ENCODE results near the gene RPL37A.
"Not testable (repeated sequence)": the region's sequence is repeated elsewhere in the genome, so short reads cannot be mapped to it uniquely, and the experiment has no call there.

RPL37A gene

GRCh38 chr2:216505133-216506106, 6.8 kb downstream of the RPL37A start:
- peaks cover 62% of the 10 kb centered on the region for H3K36me3 ChIP-seq (ENCODE audit: insufficient read depth, insufficient read length, low read length)
- H3K9me3 ChIP-seq (ENCODE audit: insufficient read depth, low read length) = no peaks in the 10 kb centered on the region
- H3K4me3 ChIP-seq (ENCODE audit: insufficient read length, low read depth) = no peak overlapping the region
- TF ChIP-seq YY1 (IDR thresholded peaks at IDR 0.05; ENCODE audit: insufficient read depth, insufficient read length) (no peak), SUZ12 (IDR thresholded peaks at IDR 0.05; ENCODE audit: extremely low read depth, insufficient read depth, insufficient read length) (no peak), ZNF274 (IDR thresholded peaks at IDR 0.05; ENCODE audit: low read depth, low read length) (no peak)
- no peaks in the 10 kb centered on the region for H3K27me3 ChIP-seq (ENCODE audit: insufficient read depth, insufficient read length)
- H3K9ac ChIP-seq (ENCODE audit: insufficient read length, low read depth) = no peak overlapping the region
- H3K4me1 ChIP-seq (ENCODE audit: insufficient read depth, insufficient read length) = no peaks in the 10 kb centered on the region
- DNase-seq (ENCODE audit: low read depth, low spot score) = no peak

- Histone ChIP-seq H3K4me1 (ENCODE audit: insufficient read depth, insufficient read length) (no peaks in the 10 kb centered on the region), H3K36me3 (ENCODE audit: insufficient read depth, insufficient read length, low read length) (peaks cover 41% of the 10 kb centered on the region), H3K9me3 (ENCODE audit: insufficient read depth, low read length) (no peaks in the 10 kb centered on the region), H3K27me3 (ENCODE audit: insufficient read depth, insufficient read length) (no peaks in the 10 kb centered on the region), H3K4me3 (ENCODE audit: insufficient read length, low read depth) (no peak overlapping the region), H3K9ac (ENCODE audit: insufficient read length, low read depth) (no peak overlapping the region)
- DNase-seq (ENCODE audit: low read depth, low spot score) = no peak
- TF ChIP-seq SUZ12 (IDR thresholded peaks at IDR 0.05; ENCODE audit: extremely low read depth, insufficient read depth, insufficient read length) = no peak
- TF ChIP-seq ZNF274 (IDR thresholded peaks at IDR 0.05; ENCODE audit: low read depth, low read length) = no peak
- no peak for TF ChIP-seq YY1 (IDR thresholded peaks at IDR 0.05; ENCODE audit: insufficient read depth, insufficient read length)
These were observed 8.8 kb downstream of the RPL37A start for GRCh38 chr2:216507220-216508160.

GRCh38 chr2:216508229-216508628, 9.6 kb downstream of the RPL37A start:
- Histone ChIP-seq H3K4me1 (ENCODE audit: insufficient read depth, insufficient read length) (no peaks in the 10 kb centered on the region), H3K4me3 (ENCODE audit: insufficient read length, low read depth) (no peak overlapping the region), H3K36me3 (ENCODE audit: insufficient read depth, insufficient read length, low read length) (peaks cover 34% of the 10 kb centered on the region), H3K9me3 (ENCODE audit: insufficient read depth, low read length) (no peaks in the 10 kb centered on the region), H3K27me3 (ENCODE audit: insufficient read depth, insufficient read length) (no peaks in the 10 kb centered on the region), H3K9ac (ENCODE audit: insufficient read length, low read depth) (no peak overlapping the region)
- no peak for DNase-seq (ENCODE audit: low read depth, low spot score)
- no peak for TF ChIP-seq ZNF274 (IDR thresholded peaks at IDR 0.05; ENCODE audit: low read depth, low read length)
- no peak for TF ChIP-seq SUZ12 (IDR thresholded peaks at IDR 0.05; ENCODE audit: extremely low read depth, insufficient read depth, insufficient read length)
- no peak for TF ChIP-seq YY1 (IDR thresholded peaks at IDR 0.05; ENCODE audit: insufficient read depth, insufficient read length)

- Histone ChIP-seq H3K4me1 (ENCODE audit: insufficient read depth, insufficient read length) (no peaks in the 10 kb centered on the region), H3K9me3 (ENCODE audit: insufficient read depth, low read length) (no peaks in the 10 kb centered on the region), H3K27me3 (ENCODE audit: insufficient read depth, insufficient read length) (no peaks in the 10 kb centered on the region), H3K36me3 (ENCODE audit: insufficient read depth, insufficient read length, low read length) (peaks cover 12% of the 10 kb centered on the region), H3K4me3 (ENCODE audit: insufficient read length, low read depth) (no peak overlapping the region), H3K9ac (ENCODE audit: insufficient read length, low read depth) (no peak overlapping the region)
- TF ChIP-seq YY1 (IDR thresholded peaks at IDR 0.05; ENCODE audit: insufficient read depth, insufficient read length) = no peak
- TF ChIP-seq ZNF274 (IDR thresholded peaks at IDR 0.05; ENCODE audit: low read depth, low read length) = no peak
- TF ChIP-seq SUZ12 (IDR thresholded peaks at IDR 0.05; ENCODE audit: extremely low read depth, insufficient read depth, insufficient read length) = no peak
- no peak for DNase-seq (ENCODE audit: low read depth, low spot score)
These were observed 18.2 kb downstream of the RPL37A start for GRCh38 chr2:216516730-216517350.

GRCh38 chr2:216517447-216518225, 19.0 kb downstream of the RPL37A start:
- no peak overlapping the region for H3K4me3 ChIP-seq (ENCODE audit: insufficient read length, low read depth)
- peaks cover 12% of the 10 kb centered on the region for H3K36me3 ChIP-seq (ENCODE audit: insufficient read depth, insufficient read length, low read length)
- no peaks in the 10 kb centered on the region for H3K27me3 ChIP-seq (ENCODE audit: insufficient read depth, insufficient read length)
- no peak for DNase-seq (ENCODE audit: low read depth, low spot score)
- no peak overlapping the region for H3K9ac ChIP-seq (ENCODE audit: insufficient read length, low read depth)
- TF ChIP-seq ZNF274 (IDR thresholded peaks at IDR 0.05; ENCODE audit: low read depth, low read length) (no peak), SUZ12 (IDR thresholded peaks at IDR 0.05; ENCODE audit: extremely low read depth, insufficient read depth, insufficient read length) (no peak), YY1 (IDR thresholded peaks at IDR 0.05; ENCODE audit: insufficient read depth, insufficient read length) (no peak)
- H3K9me3 ChIP-seq (ENCODE audit: insufficient read depth, low read length) = no peaks in the 10 kb centered on the region
- no peaks in the 10 kb centered on the region for H3K4me1 ChIP-seq (ENCODE audit: insufficient read depth, insufficient read length)

GRCh38 chr2:216518566-216519119, 20.0 kb downstream of the RPL37A start:
- H3K36me3 ChIP-seq (ENCODE audit: insufficient read depth, insufficient read length, low read length) = peaks cover 12% of the 10 kb centered on the region
- not testable (repeated sequence) for H3K4me1 ChIP-seq (ENCODE audit: insufficient read depth, insufficient read length); H3K27me3 ChIP-seq (ENCODE audit: insufficient read depth, insufficient read length); H3K9ac ChIP-seq (ENCODE audit: insufficient read length, low read depth); H3K9me3 ChIP-seq (ENCODE audit: insufficient read depth, low read length); DNase-seq (ENCODE audit: low read depth, low spot score); H3K4me3 ChIP-seq (ENCODE audit: insufficient read length, low read depth)
